Measurements from ENCODE around the gene TSEN54.

Gene TSEN54

GRCh38 chr17:75480281-75480680 lies 36.0 kb upstream of the TSEN54 start:
- no peak for DNase-seq (ENCODE audit: low spot score)
- TF ChIP-seq CTCF (IDR thresholded peaks at IDR 0.05; ENCODE audit: extremely low read depth, insufficient read depth, missing control alignments), result no peak
- in situ Hi-C loops (cut with MboI; ENCODE audit: low pct_unique_long_range_greater_than_20kb, low sequenced_read_pairs, unreplicated experiment), result no loop called here

DNA sequence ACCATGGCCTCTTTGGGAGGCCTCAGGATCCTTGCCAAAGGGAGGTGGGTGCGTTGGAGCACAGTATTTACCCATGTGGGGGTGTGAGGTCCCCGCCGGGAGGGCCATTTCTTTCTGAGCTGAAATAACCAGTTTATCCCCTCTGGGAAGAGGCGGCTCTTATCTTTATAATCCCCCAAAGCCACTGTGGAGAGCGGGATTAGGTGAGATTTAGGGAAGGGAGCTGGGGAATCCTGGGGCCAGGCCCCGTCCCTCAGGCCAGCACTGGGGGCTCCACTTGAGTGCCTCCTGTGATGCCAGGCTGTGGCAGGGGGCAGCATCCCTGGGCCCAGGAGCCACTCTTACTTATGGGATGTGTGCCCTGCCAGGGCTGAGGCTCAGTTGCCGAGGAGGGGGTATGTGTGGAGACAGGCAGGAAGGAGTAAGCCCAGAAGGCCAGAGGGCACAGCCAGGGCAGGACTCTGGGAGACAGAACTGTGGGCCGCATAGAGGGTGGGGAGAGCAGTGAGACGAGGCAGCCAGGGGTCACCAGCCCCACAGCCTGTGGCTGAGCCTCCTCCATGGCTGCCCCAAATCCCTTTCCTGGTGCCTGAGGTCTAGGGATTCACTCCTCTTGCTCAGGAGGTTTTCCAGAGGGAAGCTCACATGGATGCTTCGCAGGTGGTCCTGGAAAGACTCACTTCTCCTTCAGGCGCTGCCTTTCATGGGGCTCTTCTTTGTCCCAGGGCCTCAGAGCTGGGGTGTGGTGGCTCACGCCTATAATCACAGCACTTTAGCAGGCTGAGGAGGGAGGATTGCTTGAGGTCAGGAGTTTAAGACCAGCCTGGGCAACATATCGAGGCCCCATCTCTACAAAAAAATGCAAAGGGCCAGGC lies 34.9 kb upstream of the TSEN54 start:
- TF ChIP-seq CTCF (IDR thresholded peaks at IDR 0.05; ENCODE audit: extremely low read depth, insufficient read depth, missing control alignments), result no peak
- in situ Hi-C loops (cut with MboI; ENCODE audit: low pct_unique_long_range_greater_than_20kb, low sequenced_read_pairs, unreplicated experiment), result no loop called here
- no peak for DNase-seq (ENCODE audit: low spot score)

GRCh38 chr17:75482098-75482942 lies 34.0 kb upstream of the TSEN54 start:
- in situ Hi-C loops (cut with MboI; ENCODE audit: low pct_unique_long_range_greater_than_20kb, low sequenced_read_pairs, unreplicated experiment), result no loop called here
- no peak for TF ChIP-seq CTCF (IDR thresholded peaks at IDR 0.05; ENCODE audit: extremely low read depth, insufficient read depth, missing control alignments)
- DNase-seq (ENCODE audit: low spot score), result no peak

DNA sequence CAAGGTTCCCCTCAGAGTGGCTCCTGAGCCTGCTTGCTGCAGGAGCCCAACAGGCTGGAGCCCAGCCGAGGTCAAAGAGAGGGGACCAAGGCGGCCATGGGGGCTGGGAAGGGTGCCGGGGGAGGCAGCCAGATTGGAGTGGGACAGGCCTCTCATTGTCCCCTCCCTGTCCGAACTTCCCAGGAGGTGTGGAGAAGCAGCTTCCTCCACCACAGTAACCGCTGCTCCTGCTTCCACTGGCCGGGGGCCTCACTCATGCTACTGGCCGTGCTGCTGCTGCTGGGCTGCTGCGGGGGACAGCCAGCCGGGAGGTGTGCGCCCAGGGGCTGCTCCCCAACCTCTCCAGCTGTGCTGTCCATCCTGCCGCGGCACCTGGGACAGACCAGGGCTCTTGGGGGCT lies 30.6 kb upstream of the TSEN54 start:
- TF ChIP-seq CTCF (IDR thresholded peaks at IDR 0.05; ENCODE audit: extremely low read depth, insufficient read depth, missing control alignments), result no peak
- no peak for DNase-seq (ENCODE audit: low spot score)
- in situ Hi-C loops (cut with MboI; ENCODE audit: low pct_unique_long_range_greater_than_20kb, low sequenced_read_pairs, unreplicated experiment), result no loop called here

DNA sequence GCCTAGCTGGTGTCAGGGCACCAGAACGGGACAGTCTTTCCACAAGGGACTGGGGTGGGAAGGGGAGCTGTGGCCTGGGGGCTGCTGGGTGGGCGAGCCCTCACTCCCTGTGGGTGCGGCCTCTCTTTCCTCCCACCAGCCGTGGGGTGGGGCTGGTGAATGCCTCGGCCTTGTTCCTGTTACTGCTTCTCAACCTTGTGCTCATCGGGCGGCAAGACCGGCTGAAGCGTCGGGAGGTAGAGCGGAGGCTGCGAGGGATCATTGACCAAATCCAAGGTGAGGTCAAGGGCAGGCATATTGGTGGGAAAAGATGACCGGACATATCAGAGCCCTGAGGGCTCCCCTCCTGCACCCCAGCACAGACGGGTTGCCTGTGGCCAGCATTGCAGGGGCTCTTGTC lies 30.2 kb upstream of the TSEN54 start:
- no peak for TF ChIP-seq CTCF (IDR thresholded peaks at IDR 0.05; ENCODE audit: extremely low read depth, insufficient read depth, missing control alignments)
- no peak for DNase-seq (ENCODE audit: low spot score)
- in situ Hi-C loops (cut with MboI; ENCODE audit: low pct_unique_long_range_greater_than_20kb, low sequenced_read_pairs, unreplicated experiment), result no loop called here

GRCh38 chr17:75486951-75487350 lies 29.4 kb upstream of the TSEN54 start:
- DNase-seq (ENCODE audit: low spot score), result no peak
- in situ Hi-C loops (cut with MboI; ENCODE audit: low pct_unique_long_range_greater_than_20kb, low sequenced_read_pairs, unreplicated experiment), result no loop called here
- no peak for TF ChIP-seq CTCF (IDR thresholded peaks at IDR 0.05; ENCODE audit: extremely low read depth, insufficient read depth, missing control alignments)

All from GM13977 (cell line).